Kidney (tissue), 14 donors: Measurements from ENCODE around the gene ANG. TPM values are rescaled to one million over a fixed set of nuclear protein-coding genes. Genes with fewer than 3 reads are reported as not detected.
"Not testable (repeated sequence)": the region's sequence is repeated elsewhere in the genome, so short reads cannot be mapped to it uniquely, and the experiment has no call there.

Experiments
- DNase-seq, 5 donors: peaks; one replicate each; pipeline ENCODE4 v3.0.0-alpha.2; 2013 to 2020
- FAIRE-seq: peaks from 2 replicates; lab custom pipeline; 2012; peaks lifted over from hg19 to GRCh38; lab: Jason Lieb, UNC
- H3K27ac ChIP-seq, 2 donors: one replicate each; pipeline ENCODE4 v1.7.0; 2013; ENCODE audit warnings: low read depth in 2 of 2, low read length in 2 of 2, inconsistent platforms in 1 of 2
- H3K27me3 ChIP-seq: one replicate; pipeline ENCODE4 v1.7.1; 2013; ENCODE audit warnings: low read length, inconsistent platforms; ENCODE audit not compliant: control insufficient read depth, insufficient read depth
- H3K36me3 ChIP-seq, 3 donors: one replicate each; pipeline versions ENCODE4 v1.7.0 to v1.7.1; 2013; ENCODE audit warnings: low read length in 3 of 3, control low read depth in 1 of 3, inconsistent platforms in 1 of 3; ENCODE audit not compliant: insufficient read depth in 3 of 3, control insufficient read depth in 2 of 3
- H3K4me1 ChIP-seq, 3 donors: one replicate each; pipeline versions ENCODE4 v1.7.0 to v1.7.1; 2013; ENCODE audit warnings: low read length in 3 of 3, inconsistent platforms in 1 of 3, low read depth in 1 of 3; ENCODE audit not compliant: control insufficient read depth in 2 of 3, insufficient read depth in 2 of 3
- H3K4me3 ChIP-seq, 3 donors: one replicate each; pipeline versions ENCODE4 v1.7.0 to v1.8.1; 2013; ENCODE audit warnings: low read length in 3 of 3, control low read depth in 1 of 3, inconsistent platforms in 1 of 3
- H3K9ac ChIP-seq, 3 donors: one replicate each; pipeline versions ENCODE4 v1.7.0 to v1.7.1; 2013; ENCODE audit warnings: low read length in 3 of 3, control low read depth in 1 of 3, inconsistent platforms in 1 of 3
- H3K9me3 ChIP-seq, 3 donors: one replicate each; pipeline versions ENCODE4 v1.7.0 to v1.7.1; 2013; ENCODE audit warnings: low read length in 3 of 3, control low read depth in 1 of 3, inconsistent platforms in 1 of 3; ENCODE audit not compliant: control insufficient read depth in 2 of 3, insufficient read depth in 1 of 3
- CTCF ChIP-seq: IDR thresholded peaks from 3 replicates; pipeline ENCODE4 v1.5.1; 2012; ENCODE audit warnings: mild to moderate bottlenecking, moderate library complexity, borderline replicate concordance; ENCODE audit not compliant: insufficient read depth; ENCODE audit errors: extremely low read depth
- intact Hi-C: fragments of 100-400 bp; cut with DNase I; formaldehyde crosslinking; loops from one replicate; pipeline ENCODE4 v1.11.1; 2022
- polyA plus RNA-seq: library from polyadenylated mRNA; stranded (reverse); fragments of 350-450 nt; fragmentation: Illumina TruSeq; extraction: RNeasy Lipid Tissue Mini Kit (QIAGEN cat#74804); gene quantifications from one replicate; pipeline ENCODE4 v1.2.3, GENCODE V29; 2014; ENCODE audit warnings: low read depth, low replicate concordance; ENCODE audit not compliant: insufficient read depth
- total RNA-seq: library from RNA; stranded (reverse); fragmentation: NEBNext Ultra II Directional; extraction: Animal tissue kit (Norgen Biotek cat#: 25700); gene quantifications from one replicate; pipeline ENCODE4 v1.2.1, GENCODE V29; 2021
- donor health status: control.
- donor health status: control.
- donor health status: control.
- donor health status: control.
- donor health status: control.
- donor health status: DM: yes; HTN: yes; CAD: no.
- donor health status: Normal renal cell carcinoma (clear cell type).

ANG gene
- total and polyA plus RNA-seq, 2 donors from 2014 or later, result 19.4 to 24.5 TPM

GRCh38 chr14:20698018-20698329 is 9.4 kb downstream of the ANG start:
- Histone ChIP-seq H3K4me3 (no peak overlapping the region), H3K27ac (no peak overlapping the region), H3K36me3 (no peaks in the 10 kb centered on the region), H3K9me3 (no peaks in the 10 kb centered on the region), H3K9ac (no peak overlapping the region), H3K27me3 (no peaks in the 10 kb centered on the region), H3K4me1 (no peaks in the 10 kb centered on the region)
- TF ChIP-seq CTCF, result no peak
- DNase-seq (no peak), FAIRE-seq (no peak)
- intact Hi-C loops, result loop anchor here (10.0 kb wide), 1 partner anchor 157 kb away; no protein-coding TSS in a partner anchor

- H3K9ac ChIP-seq, result no peak overlapping the region
- no peak for TF ChIP-seq CTCF
- no peaks in the 10 kb centered on the region for H3K4me1 ChIP-seq
- no peak overlapping the region for H3K4me3 ChIP-seq
- no peak overlapping the region for H3K27ac ChIP-seq
- H3K27me3 ChIP-seq, result no peaks in the 10 kb centered on the region
- FAIRE-seq, result no peak
- H3K36me3 ChIP-seq, result no peaks in the 10 kb centered on the region
- DNase-seq, result no peak
- H3K9me3 ChIP-seq, result no peaks in the 10 kb centered on the region
- intact Hi-C loops, result loop anchor here (10.0 kb wide), 1 partner anchor 156 kb away; no protein-coding TSS in a partner anchor
Observed at GRCh38 chr14:20698934-20699333, 10.4 kb downstream of the ANG start.

DNA sequence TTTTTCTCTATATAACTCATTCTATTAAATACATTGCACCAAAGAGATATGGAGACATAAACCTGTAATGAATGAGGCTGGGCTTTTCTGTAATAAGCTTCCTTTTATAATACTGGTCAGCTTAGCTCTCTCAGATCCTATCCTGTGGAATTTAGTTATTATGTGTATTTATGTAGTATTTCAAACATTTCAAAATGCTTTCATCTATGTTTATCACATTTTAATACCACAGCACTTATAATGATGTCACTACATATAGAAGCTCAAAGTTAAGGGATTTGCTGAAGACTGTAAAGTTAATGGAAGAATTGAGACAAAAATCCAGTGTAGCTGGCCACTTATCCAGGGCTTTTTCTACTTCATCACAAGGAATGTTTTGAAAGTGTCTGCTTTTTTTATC is 11.4 kb downstream of the ANG start:
- H3K27me3 ChIP-seq, result no peaks in the 10 kb centered on the region
- no peak for FAIRE-seq

DNA sequence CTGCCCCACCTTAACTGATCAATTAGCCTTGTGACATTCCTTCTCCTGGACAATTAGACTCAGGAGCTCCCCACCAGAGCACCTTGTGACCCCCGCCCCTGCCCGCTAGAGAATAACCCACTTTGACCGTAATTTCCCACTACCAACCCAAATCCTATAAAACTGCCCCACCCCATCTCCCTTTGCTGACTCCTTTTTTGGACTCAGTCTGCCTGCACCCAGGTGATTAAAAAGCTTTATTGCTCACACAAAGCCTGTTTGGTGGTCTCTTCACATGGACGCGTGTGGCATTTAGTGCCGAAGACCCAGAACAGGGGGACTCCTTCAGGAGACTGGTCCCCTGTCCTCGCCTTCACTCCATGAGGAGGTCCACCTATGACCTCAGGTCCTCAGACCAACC is 12.4 kb downstream of the ANG start:
- FAIRE-seq, H3K27ac ChIP-seq, H3K9me3 ChIP-seq, DNase-seq, intact Hi-C loops, H3K4me1 ChIP-seq, H3K4me3 ChIP-seq, H3K9ac ChIP-seq, H3K27me3 ChIP-seq, H3K36me3 ChIP-seq: not testable (repeated sequence)

More for the DNA sequence above, 11.4 kb downstream of the ANG start:
- Histone ChIP-seq H3K36me3 (no peaks in the 10 kb centered on the region), H3K9me3 (no peaks in the 10 kb centered on the region), H3K4me3 (no peak overlapping the region), H3K27ac (no peak overlapping the region), H3K4me1 (no peaks in the 10 kb centered on the region), H3K9ac (no peak overlapping the region)
- DNase-seq, result no peak
- TF ChIP-seq CTCF, result no peak
- intact Hi-C loops, result loop anchor here (10.0 kb wide), 1 partner anchor 155 kb away; no protein-coding TSS in a partner anchor
